Measurements from ENCODE around the gene RBM8A.

RBM8A gene

GRCh38 chr1:145874646-145875045 lies 52.6 kb downstream of the RBM8A start:
- TF ChIP-seq RARB (CRISPR knock-in tag; IDR thresholded peaks at IDR 0.05) (no peak), ISL1 (CRISPR knock-in tag; IDR thresholded peaks at IDR 0.05) (no peak), GLIS3 (CRISPR knock-in tag; IDR thresholded peaks at IDR 0.05) (no peak), ZNF565 (CRISPR knock-in tag; conservative IDR thresholded peaks at IDR 0.05; ENCODE audit: low read depth) (no peak), ZFP30 (CRISPR knock-in tag; IDR thresholded peaks at IDR 0.05) (no peak), ARNTL (CRISPR knock-in tag; IDR thresholded peaks at IDR 0.05; ENCODE audit: borderline replicate concordance, low read depth) (no peak), TSHZ2 (CRISPR knock-in tag; IDR thresholded peaks at IDR 0.05) (no peak), BACH2 (CRISPR knock-in tag; IDR thresholded peaks at IDR 0.05; ENCODE audit: borderline replicate concordance) (no peak), ZFP3 (CRISPR knock-in tag; IDR thresholded peaks at IDR 0.05) (no peak), ZC3H10 (CRISPR knock-in tag; IDR thresholded peaks at IDR 0.05) (no peak), POU6F1 (CRISPR knock-in tag; IDR thresholded peaks at IDR 0.05; ENCODE audit: borderline replicate concordance, low read depth) (no peak), ZNF8 (CRISPR knock-in tag; IDR thresholded peaks at IDR 0.05) (no peak), ZNF70 (CRISPR knock-in tag; IDR thresholded peaks at IDR 0.05) (no peak)
- no peak for ATAC-seq

- ATAC-seq = no peak; the same call in 2 of the 3 replicates
- no peak for TF ChIP-seq OSR1 (CRISPR knock-in tag; IDR thresholded peaks at IDR 0.05)
- TF ChIP-seq ZNF70 (CRISPR knock-in tag; IDR thresholded peaks at IDR 0.05) = no peak
- no peak for TF ChIP-seq CSDC2 (CRISPR knock-in tag; IDR thresholded peaks at IDR 0.05)
- no peak for TF ChIP-seq TOX (CRISPR knock-in tag; IDR thresholded peaks at IDR 0.05; ENCODE audit: borderline replicate concordance)
- TF ChIP-seq ARNTL (CRISPR knock-in tag; IDR thresholded peaks at IDR 0.05; ENCODE audit: borderline replicate concordance, low read depth) = no peak
- TF ChIP-seq ZNF8 (CRISPR knock-in tag; IDR thresholded peaks at IDR 0.05) = no peak
- TF ChIP-seq RARB (CRISPR knock-in tag; IDR thresholded peaks at IDR 0.05) = no peak
- no peak for TF ChIP-seq ZFP3 (CRISPR knock-in tag; IDR thresholded peaks at IDR 0.05)
- TF ChIP-seq ZNF565 (CRISPR knock-in tag; conservative IDR thresholded peaks at IDR 0.05; ENCODE audit: low read depth) = no peak
- TF ChIP-seq TCF4 (CRISPR knock-in tag; IDR thresholded peaks at IDR 0.05; ENCODE audit: borderline replicate concordance) = no peak
- no peak for TF ChIP-seq ISL1 (CRISPR knock-in tag; IDR thresholded peaks at IDR 0.05)
- no peak for TF ChIP-seq BACH2 (CRISPR knock-in tag; IDR thresholded peaks at IDR 0.05; ENCODE audit: borderline replicate concordance)
- no peak for TF ChIP-seq TSHZ2 (CRISPR knock-in tag; IDR thresholded peaks at IDR 0.05)
Measured at GRCh38 chr1:145871994-145872924, 55.0 kb downstream of the RBM8A start.

All from SK-N-SH treated with all-trans-retinoic acid at 6 μM for 48 hours (cell line).